ENCODE data around the gene ARHGEF12.

- TF ChIP-seq, protein P1, sequence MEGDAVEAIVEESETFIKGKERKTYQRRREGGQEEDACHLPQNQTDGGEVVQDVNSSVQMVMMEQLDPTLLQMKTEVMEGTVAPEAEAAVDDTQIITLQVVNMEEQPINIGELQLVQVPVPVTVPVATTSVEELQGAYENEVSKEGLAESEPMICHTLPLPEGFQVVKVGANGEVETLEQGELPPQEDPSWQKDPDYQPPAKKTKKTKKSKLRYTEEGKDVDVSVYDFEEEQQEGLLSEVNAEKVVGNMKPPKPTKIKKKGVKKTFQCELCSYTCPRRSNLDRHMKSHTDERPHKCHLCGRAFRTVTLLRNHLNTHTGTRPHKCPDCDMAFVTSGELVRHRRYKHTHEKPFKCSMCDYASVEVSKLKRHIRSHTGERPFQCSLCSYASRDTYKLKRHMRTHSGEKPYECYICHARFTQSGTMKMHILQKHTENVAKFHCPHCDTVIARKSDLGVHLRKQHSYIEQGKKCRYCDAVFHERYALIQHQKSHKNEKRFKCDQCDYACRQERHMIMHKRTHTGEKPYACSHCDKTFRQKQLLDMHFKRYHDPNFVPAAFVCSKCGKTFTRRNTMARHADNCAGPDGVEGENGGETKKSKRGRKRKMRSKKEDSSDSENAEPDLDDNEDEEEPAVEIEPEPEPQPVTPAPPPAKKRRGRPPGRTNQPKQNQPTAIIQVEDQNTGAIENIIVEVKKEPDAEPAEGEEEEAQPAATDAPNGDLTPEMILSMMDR (IDR thresholded peaks at IDR 0.05), result no peak
- TF ChIP-seq POLR2AphosphoS5 (IDR thresholded peaks at IDR 0.05), result no peak
These were observed 156.3 kb downstream of the ARHGEF12 start for GRCh38 chr11:120492486-120492885.

Data from sigmoid colon (tissue), 4 donors.